GM13977 (cell line): ENCODE results near the gene RHBDF2.
A peak's percentile ranks its signal among the peaks of the same experiment; 100 is the strongest.

ENCODE experiments used
- DNase-seq: peaks from one replicate; pipeline ENCODE4 v3.0.0; 2012; ENCODE audit warnings: low spot score
- in situ Hi-C: fragments of 300-500 bp; cut with MboI; formaldehyde crosslinking; loops from one replicate; pipeline ENCODE4 v1.12.0; 2022; ENCODE audit warnings: low sequenced_read_pairs, low pct_unique_long_range_greater_than_20kb, mixed read lengths, inconsistent platforms; ENCODE audit not compliant: unreplicated experiment
- TF ChIP-seq, protein P1 (sequence below): IDR thresholded peaks from 2 replicates; pipeline ENCODE4 v1.5.1; 2012; ENCODE audit warnings: mild to moderate bottlenecking, control low read depth; ENCODE audit not compliant: insufficient read depth; ENCODE audit errors: extremely low read depth, missing control alignments

RHBDF2 gene

GRCh38 chr17:76542566-76542971, 41.3 kb upstream of the RHBDF2 start:
- DNase-seq: no peak
- in situ Hi-C loops: no loop called here
- TF ChIP-seq, protein P1, sequence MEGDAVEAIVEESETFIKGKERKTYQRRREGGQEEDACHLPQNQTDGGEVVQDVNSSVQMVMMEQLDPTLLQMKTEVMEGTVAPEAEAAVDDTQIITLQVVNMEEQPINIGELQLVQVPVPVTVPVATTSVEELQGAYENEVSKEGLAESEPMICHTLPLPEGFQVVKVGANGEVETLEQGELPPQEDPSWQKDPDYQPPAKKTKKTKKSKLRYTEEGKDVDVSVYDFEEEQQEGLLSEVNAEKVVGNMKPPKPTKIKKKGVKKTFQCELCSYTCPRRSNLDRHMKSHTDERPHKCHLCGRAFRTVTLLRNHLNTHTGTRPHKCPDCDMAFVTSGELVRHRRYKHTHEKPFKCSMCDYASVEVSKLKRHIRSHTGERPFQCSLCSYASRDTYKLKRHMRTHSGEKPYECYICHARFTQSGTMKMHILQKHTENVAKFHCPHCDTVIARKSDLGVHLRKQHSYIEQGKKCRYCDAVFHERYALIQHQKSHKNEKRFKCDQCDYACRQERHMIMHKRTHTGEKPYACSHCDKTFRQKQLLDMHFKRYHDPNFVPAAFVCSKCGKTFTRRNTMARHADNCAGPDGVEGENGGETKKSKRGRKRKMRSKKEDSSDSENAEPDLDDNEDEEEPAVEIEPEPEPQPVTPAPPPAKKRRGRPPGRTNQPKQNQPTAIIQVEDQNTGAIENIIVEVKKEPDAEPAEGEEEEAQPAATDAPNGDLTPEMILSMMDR: no peak

DNA sequence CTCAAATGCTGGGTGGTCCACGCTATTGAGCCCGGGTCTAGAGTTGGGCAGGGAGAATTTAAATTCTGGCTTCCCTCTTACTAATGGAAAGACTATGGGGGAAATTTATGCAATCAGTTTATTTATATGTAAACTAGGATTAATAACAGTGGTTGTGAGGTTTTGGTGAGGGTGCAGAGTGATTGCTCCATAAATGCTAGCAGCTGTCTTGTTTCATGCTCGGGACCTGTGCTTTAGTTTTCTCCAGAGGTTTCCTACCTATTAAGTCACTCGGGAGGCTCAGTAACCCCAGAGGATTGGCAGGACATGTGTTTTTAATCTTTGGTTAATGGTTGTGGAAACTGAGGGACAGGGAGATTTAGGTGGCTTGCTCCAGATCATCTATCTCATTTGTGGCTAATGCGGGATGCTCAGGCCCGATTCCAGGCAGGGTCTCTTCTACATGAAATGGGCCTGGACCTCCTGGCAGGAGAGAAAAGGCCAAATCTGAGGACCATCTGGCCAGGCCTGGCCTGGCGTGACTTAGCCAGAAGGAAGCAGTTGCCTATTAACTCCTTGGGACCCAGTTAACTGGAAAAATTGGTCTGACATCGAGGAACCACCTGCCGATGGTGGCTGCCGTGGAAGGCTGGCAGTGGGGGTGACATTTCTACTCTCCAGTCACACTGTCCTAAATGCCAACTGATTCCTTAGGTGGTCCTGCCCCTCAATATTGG, 40.7 kb upstream of the RHBDF2 start:
- no peak for DNase-seq
- TF ChIP-seq, protein P1: no peak
- in situ Hi-C loops: no loop called here

DNA sequence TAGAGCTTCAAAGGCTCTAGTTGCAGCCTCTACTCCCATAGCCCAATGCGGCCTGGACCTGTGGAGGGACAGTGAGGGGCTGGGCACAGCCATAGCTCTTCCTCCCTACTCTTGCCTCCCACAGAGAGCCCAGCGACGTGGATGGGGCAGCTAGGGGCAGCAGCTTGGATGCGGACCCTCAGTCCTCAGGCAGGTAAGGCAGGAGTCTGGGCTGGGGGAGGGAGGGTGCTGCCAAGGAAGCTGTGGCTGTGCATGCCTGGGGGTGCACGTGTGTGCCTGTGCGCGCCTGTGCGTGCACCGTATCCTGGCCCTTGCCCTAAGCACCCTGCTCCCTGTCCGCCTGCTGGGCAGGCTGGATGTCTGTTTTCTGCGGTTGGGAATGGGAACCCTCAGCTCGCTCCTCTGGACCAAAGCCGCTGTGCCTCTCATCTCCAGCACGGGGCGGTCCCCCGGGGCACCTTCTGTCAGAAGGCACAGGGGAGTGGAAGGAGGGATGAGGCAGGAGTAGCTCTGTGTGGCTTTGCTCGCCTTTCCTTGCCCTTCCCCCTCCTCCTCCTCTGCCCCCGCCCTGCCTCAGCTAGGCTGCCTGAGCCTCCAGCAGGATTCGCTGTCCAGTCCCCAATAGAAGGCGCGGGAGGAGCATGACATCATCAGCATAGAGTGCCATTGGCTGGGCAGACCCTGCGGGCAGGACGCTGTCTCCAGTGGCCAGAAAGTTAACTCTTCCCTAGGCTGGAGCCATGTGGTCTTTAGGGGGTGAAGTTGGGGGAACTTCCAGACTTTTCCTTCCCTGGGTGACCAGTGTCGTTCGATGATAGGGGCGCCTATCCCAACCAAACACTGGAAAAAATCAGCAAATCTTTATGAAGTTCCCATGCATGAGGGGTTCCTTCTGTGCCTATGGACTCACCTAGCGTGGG, 39.4 kb upstream of the RHBDF2 start:
- in situ Hi-C loops: no loop called here
- peak; percentile 82 for DNase-seq
- TF ChIP-seq, protein P1: no peak

GRCh38 chr17:76539631-76540271, 38.5 kb upstream of the RHBDF2 start, which contains the start of gene PRCD:
Gene PRCD (plus strand): TSS chr17:76540044. CDS start chr17:76540142, 98 bp downstream.
- no peak for DNase-seq
- in situ Hi-C loops: no loop called here
- TF ChIP-seq, protein P1: no peak

GRCh38 chr17:76538941-76539570, 37.8 kb upstream of the RHBDF2 start:
- TF ChIP-seq, protein P1: no peak
- no peak for DNase-seq
- in situ Hi-C loops: no loop called here

- in situ Hi-C loops: no loop called here
- DNase-seq: no peak
Measured at GRCh38 chr17:76538281-76538931, 37.2 kb upstream of the RHBDF2 start.

More at GRCh38 chr17:76538281-76538931, 37.2 kb upstream of the RHBDF2 start:
- TF ChIP-seq, protein P1: no peak
